Keratinocyte (primary cell): ENCODE data around the gene HDAC8. TPM values are rescaled to one million over a fixed set of nuclear protein-coding genes. Genes with fewer than 3 reads are reported as not detected.

Experiments
- DNase-seq: peaks from one replicate; pipeline ENCODE4 v3.0.0-alpha.2; 2011; ENCODE audit warnings: low read depth, missing footprints, low spot score
- FAIRE-seq: peaks from 2 replicates; lab custom pipeline; 2011; peaks lifted over from hg19 to GRCh38; lab: Jason Lieb, UNC
- H2AFZ ChIP-seq: 2 replicates; pipeline ENCODE4 v1.6.0; 2012; ENCODE audit warnings: low read length, control low read depth, inconsistent platforms; ENCODE audit not compliant: control insufficient read depth
- H3K27ac ChIP-seq: 2 replicates; pipeline ENCODE4 v1.5.1; 2011; ENCODE audit warnings: low read length; ENCODE audit not compliant: control insufficient read depth, insufficient read depth
- H3K27me3 ChIP-seq: 3 replicates; pipeline ENCODE4 v1.6.0; 2011; ENCODE audit warnings: low read length; ENCODE audit not compliant: control insufficient read depth, insufficient read depth; ENCODE audit errors: extremely low read depth
- H3K36me3 ChIP-seq, 2 experiments: 2 replicates in 1 of 2; 3 replicates in 1 of 2; pipeline ENCODE4 v1.5.1; 2011; ENCODE audit warnings: low read length in 2 of 2, mild to moderate bottlenecking in 1 of 2; ENCODE audit not compliant: control insufficient read depth in 2 of 2, insufficient read depth in 2 of 2; ENCODE audit errors: extremely low read depth in 1 of 2
- H3K4me1 ChIP-seq: 3 replicates; pipeline ENCODE4 v1.5.1; 2011; ENCODE audit warnings: low read length; ENCODE audit not compliant: control insufficient read depth, insufficient read depth; ENCODE audit errors: extremely low read depth
- H3K4me2 ChIP-seq: 3 replicates; pipeline ENCODE4 v1.6.0; 2011; ENCODE audit warnings: low read depth, low read length; ENCODE audit not compliant: control insufficient read depth, insufficient read depth; ENCODE audit errors: extremely low read depth
- H3K4me3 ChIP-seq, 3 experiments: fragments of 200-600 bp in 1 of 3; sonication (generic) in 1 of 3; 2 replicates in 2 of 3; 3 replicates in 1 of 3; pipeline ENCODE4 v1.5.1; 2011 to 2016; ENCODE audit warnings: low read length in 3 of 3, mild to moderate bottlenecking in 3 of 3, control low read depth in 2 of 3, inconsistent platforms in 1 of 3, low read depth in 1 of 3, mixed read lengths in 1 of 3, mixed run types in 1 of 3, moderate library complexity in 1 of 3; ENCODE audit not compliant: control insufficient read depth in 2 of 3, insufficient read depth in 2 of 3; ENCODE audit errors: extremely low read depth in 1 of 3
- H3K79me2 ChIP-seq: 2 replicates; pipeline ENCODE4 v1.6.0; 2012; ENCODE audit warnings: low read length; ENCODE audit not compliant: control insufficient read depth, insufficient read depth
- H3K9ac ChIP-seq: 3 replicates; pipeline ENCODE4 v1.6.0; 2011; ENCODE audit warnings: low read length; ENCODE audit not compliant: control insufficient read depth, insufficient read depth; ENCODE audit errors: extremely low read depth
- H3K9me1 ChIP-seq: 3 replicates; pipeline ENCODE4 v1.6.0; 2011; ENCODE audit warnings: low read length; ENCODE audit not compliant: control insufficient read depth, insufficient read depth; ENCODE audit errors: extremely low read depth
- H3K9me3 ChIP-seq: 2 replicates; pipeline ENCODE4 v1.5.1; 2012; ENCODE audit warnings: low read depth, low read length; ENCODE audit not compliant: control insufficient read depth
- H4K20me1 ChIP-seq: 3 replicates; pipeline ENCODE4 v1.6.0; 2011; ENCODE audit warnings: low read length; ENCODE audit not compliant: control insufficient read depth, insufficient read depth; ENCODE audit errors: extremely low read depth
- CTCF ChIP-seq, 3 experiments: IDR thresholded peaks in 1 of 3; conservative IDR thresholded peaks in 1 of 3; optimal IDR thresholded peaks in 1 of 3; 2 replicates in 2 of 3; 3 replicates in 1 of 3; pipeline versions ENCODE3 to v1.5.1; 2011; ENCODE audit warnings: low read length in 3 of 3, mild to moderate bottlenecking in 3 of 3, moderate library complexity in 2 of 3, control low read depth in 1 of 3, inconsistent platforms in 1 of 3; ENCODE audit not compliant: insufficient read depth in 2 of 3; ENCODE audit errors: extremely low read depth in 1 of 3
- EZH2 ChIP-seq: IDR thresholded peaks from one replicate; pipeline ENCODE4 v1.6.1; 2012; ENCODE audit warnings: inconsistent platforms, mild to moderate bottlenecking, low read length, moderate library complexity
- dilution Hi-C: fragments of 300-500 bp; cut with MboI; formaldehyde crosslinking; loops from one replicate; pipeline ENCODE4 v1.7.0; 2020; ENCODE audit warnings: low sequenced_read_pairs; ENCODE audit not compliant: extremely low pct_ligation_motif_present
- polyA plus RNA-seq, 5 experiments: library from polyadenylated mRNA; depleted of rRNA in 3 of 5; stranded (reverse) in 3 of 5; stranded (forward) in 1 of 5; unstranded in 1 of 5; fragments of >200 nt; gene quantifications; 1 replicate in 1 of 5; 2 replicates in 3 of 5; 3 replicates in 1 of 5; pipeline versions ENCODE4 v1.2.1 to v1.2.3, GENCODE V29; 2011 to 2012; ENCODE audit warnings: missing spikeins in 2 of 5, low read depth in 1 of 5, low replicate concordance in 1 of 5

Gene HDAC8
- polyA plus RNA-seq, 1 donor (not counting 4 experiments of a cell fraction or from before 2014, with no cell fraction given), result 27.3 TPM

GRCh38 chrX:72306851-72307645 is 265.6 kb downstream of the HDAC8 start:
- no peaks in the 10 kb centered on the region for H3K9me1 ChIP-seq
- H3K27me3 ChIP-seq, result peaks cover 81% of the 10 kb centered on the region
- DNase-seq (no peak), FAIRE-seq (no peak)
- no peak overlapping the region for H3K9ac ChIP-seq
- dilution Hi-C loops, result no loop called here
- peak overlapping the region; percentile 56 for H2AFZ ChIP-seq
- H3K4me2 ChIP-seq, result peak overlapping the region; percentile 74
- TF ChIP-seq EZH2 (peak; percentile 83), CTCF (optimal IDR thresholded peaks at IDR 0.05 in 1 of 3, IDR thresholded peaks at IDR 0.05 in 1 of 3, conservative IDR thresholded peaks at IDR 0.05 in 1 of 3; ENCODE audit: extremely low read depth in 1 of 3, insufficient read depth in 2 of 3, low read length in 3 of 3) (no peak)
- H3K4me1 ChIP-seq, result peaks cover 4% of the 10 kb centered on the region
- no peak overlapping the region for H3K27ac ChIP-seq
- H3K36me3 ChIP-seq, result no peaks in the 10 kb centered on the region
- H4K20me1 ChIP-seq, result no peaks in the 10 kb centered on the region
- H3K9me3 ChIP-seq, result no peaks in the 10 kb centered on the region
- H3K4me3 ChIP-seq, result peak overlapping the region; percentile 40 to 66 (median 61)
- no peaks in the 10 kb centered on the region for H3K79me2 ChIP-seq

GRCh38 chrX:72306085-72306801 is 266.4 kb downstream of the HDAC8 start:
- Histone ChIP-seq H2AFZ (peak overlapping the region; percentile 56), H3K27me3 (peaks cover 83% of the 10 kb centered on the region), H3K27ac (no peak overlapping the region), H3K9me1 (no peaks in the 10 kb centered on the region), H3K79me2 (no peaks in the 10 kb centered on the region), H4K20me1 (no peaks in the 10 kb centered on the region), H3K36me3 (no peaks in the 10 kb centered on the region), H3K9me3 (no peaks in the 10 kb centered on the region), H3K4me3 (peak overlapping the region; percentile 40 to 66 (median 61)), H3K4me2 (peak overlapping the region; percentile 74), H3K4me1 (peaks cover 4% of the 10 kb centered on the region), H3K9ac (no peak overlapping the region)
- FAIRE-seq (no peak), DNase-seq (no peak)
- dilution Hi-C loops, result no loop called here
- no peak for TF ChIP-seq CTCF (optimal IDR thresholded peaks at IDR 0.05 in 1 of 3, IDR thresholded peaks at IDR 0.05 in 1 of 3, conservative IDR thresholded peaks at IDR 0.05 in 1 of 3; ENCODE audit: extremely low read depth in 1 of 3, insufficient read depth in 2 of 3, low read length in 3 of 3)
- no peak for TF ChIP-seq EZH2
